Right atrium auricular region (tissue), 2 donors: ENCODE data around the gene JAK3. TPM values are rescaled to one million over a fixed set of nuclear protein-coding genes. Genes with fewer than 3 reads are reported as not detected.
A peak's percentile ranks its signal among the peaks of the same experiment; 100 is the strongest.

ENCODE experiments used
- DNase-seq: peaks from one replicate; pipeline ENCODE4 v3.0.0-alpha.2; 2019; ENCODE audit warnings: low spot score
- H3K27ac ChIP-seq, 2 donors: fragments of 200-600 bp; sonication (generic); 1 replicate in 1 of 2; 2 replicates in 1 of 2; pipeline ENCODE4 v1.5.1; 2016 to 2019
- H3K27me3 ChIP-seq, 2 donors: fragments of 200-600 bp; sonication (generic); one replicate each; pipeline versions ENCODE4 v1.5.1 to v1.6.0; 2017 to 2019
- H3K36me3 ChIP-seq: fragments of 200-600 bp; sonication (generic); one replicate; pipeline ENCODE4 v1.5.1; 2016
- H3K4me1 ChIP-seq, 2 donors: fragments of 200-600 bp; sonication (generic); one replicate each; pipeline versions ENCODE4 v1.5.1 to v1.6.0; 2017 to 2019
- H3K4me3 ChIP-seq, 2 donors: fragments of 200-600 bp; sonication (generic); 1 replicate in 1 of 2; 2 replicates in 1 of 2; pipeline ENCODE4 v1.5.1; 2017 to 2019; ENCODE audit warnings: mild to moderate bottlenecking in 1 of 2, moderate library complexity in 1 of 2
- H3K9me3 ChIP-seq, 2 donors: fragments of 200-600 bp; sonication (generic); one replicate each; pipeline ENCODE4 v1.5.1; 2019
- CTCF ChIP-seq, 2 donors: fragments of 200-600 bp; sonication (generic); IDR thresholded peaks; one replicate each; pipeline ENCODE4 v1.5.1; 2019; ENCODE audit warnings: antibody characterized with exemption in 2 of 2
- total RNA-seq, 2 donors: library from RNA; depleted of rRNA; stranded (reverse); fragments of >200 nt; gene quantifications; one replicate each; pipeline ENCODE4 v1.1.0, GENCODE V29; 2016

JAK3 gene
- total RNA-seq, 2 donors from 2014 or later, result 0.93 to 4.0 TPM

GRCh38 chr19:17831419-17831888 is 16.3 kb downstream of the JAK3 start:
- Histone ChIP-seq H3K4me3 (peak overlapping the region in 1 of 2 donors; percentile 36), H3K4me1 (peaks cover 0 to 19% of the 10 kb centered on the region in 2 donors), H3K27me3 (peaks cover 0 to 7% of the 10 kb centered on the region in 2 donors), H3K9me3 (no peaks in the 10 kb centered on the region), H3K27ac (no peak overlapping the region), H3K36me3 (no peaks in the 10 kb centered on the region)
- DNase-seq, result no peak
- TF ChIP-seq CTCF (IDR thresholded peaks at IDR 0.05), result no peak

- no peak for DNase-seq
- Histone ChIP-seq H3K4me1 (peaks cover 0 to 19% of the 10 kb centered on the region in 2 donors), H3K36me3 (no peaks in the 10 kb centered on the region), H3K27ac (no peak overlapping the region), H3K27me3 (peaks cover 0 to 7% of the 10 kb centered on the region in 2 donors), H3K9me3 (no peaks in the 10 kb centered on the region), H3K4me3 (peak overlapping the region in 1 of 2 donors; percentile 36)
- TF ChIP-seq CTCF (IDR thresholded peaks at IDR 0.05), result no peak
Measured at GRCh38 chr19:17830567-17831418, 17.0 kb downstream of the JAK3 start.

GRCh38 chr19:17829855-17830566 is 17.8 kb downstream of the JAK3 start:
- H3K27ac ChIP-seq, result no peak overlapping the region
- no peak for DNase-seq

GRCh38 chr19:17826508-17827056 is 21.2 kb downstream of the JAK3 start:
- DNase-seq, result no peak

More at GRCh38 chr19:17829855-17830566, 17.8 kb downstream of the JAK3 start:
- no peaks in the 10 kb centered on the region for H3K36me3 ChIP-seq
- H3K9me3 ChIP-seq, result no peaks in the 10 kb centered on the region
- peak overlapping the region in 1 of 2 donors; percentile 24 for H3K4me3 ChIP-seq
- no peak for TF ChIP-seq CTCF (IDR thresholded peaks at IDR 0.05)
- peaks cover 0 to 19% of the 10 kb centered on the region in 2 donors for H3K4me1 ChIP-seq
- H3K27me3 ChIP-seq, result peaks cover 0 to 7% of the 10 kb centered on the region in 2 donors

More at GRCh38 chr19:17826508-17827056, 21.2 kb downstream of the JAK3 start:
- TF ChIP-seq CTCF (IDR thresholded peaks at IDR 0.05), result no peak
- Histone ChIP-seq H3K9me3 (no peaks in the 10 kb centered on the region), H3K4me3 (no peak overlapping the region), H3K27ac (no peak overlapping the region), H3K36me3 (no peaks in the 10 kb centered on the region), H3K27me3 (peaks cover 0 to 6% of the 10 kb centered on the region in 2 donors), H3K4me1 (peaks cover 0 to 17% of the 10 kb centered on the region in 2 donors)
